DND-41 (cell line): ENCODE measurements around the gene SH2D3A.

Experiments
- CTCF ChIP-seq: IDR thresholded peaks from 2 replicates; pipeline ENCODE4 v1.5.1; 2012; ENCODE audit warnings: borderline replicate concordance, low read length, moderate library complexity, mild to moderate bottlenecking; ENCODE audit not compliant: poor library complexity, severe bottlenecking; ENCODE audit errors: extremely low read depth
- EZH2 ChIP-seq: IDR thresholded peaks from 3 replicates; pipeline ENCODE4 v1.6.1; 2012; ENCODE audit warnings: borderline replicate concordance, low read depth, mild to moderate bottlenecking, moderate library complexity, low read length, inconsistent platforms; ENCODE audit not compliant: severe bottlenecking

GRCh38 chr19:6718111-6718740 lies 49.0 kb downstream of the SH2D3A start:
- TF ChIP-seq CTCF (no peak), EZH2 (no peak)
